GM12872 (cell line): ENCODE data around the gene ACOX2.
A peak's percentile ranks its signal among the peaks of the same experiment; 100 is the strongest.

Source experiments
- TF ChIP-seq, protein P1 (sequence below): IDR thresholded peaks from 3 replicates; pipeline ENCODE4 v1.5.1; 2011; ENCODE audit warnings: low read depth, mild to moderate bottlenecking, low read length, moderate library complexity; ENCODE audit not compliant: insufficient read depth

The ACOX2 gene

DNA sequence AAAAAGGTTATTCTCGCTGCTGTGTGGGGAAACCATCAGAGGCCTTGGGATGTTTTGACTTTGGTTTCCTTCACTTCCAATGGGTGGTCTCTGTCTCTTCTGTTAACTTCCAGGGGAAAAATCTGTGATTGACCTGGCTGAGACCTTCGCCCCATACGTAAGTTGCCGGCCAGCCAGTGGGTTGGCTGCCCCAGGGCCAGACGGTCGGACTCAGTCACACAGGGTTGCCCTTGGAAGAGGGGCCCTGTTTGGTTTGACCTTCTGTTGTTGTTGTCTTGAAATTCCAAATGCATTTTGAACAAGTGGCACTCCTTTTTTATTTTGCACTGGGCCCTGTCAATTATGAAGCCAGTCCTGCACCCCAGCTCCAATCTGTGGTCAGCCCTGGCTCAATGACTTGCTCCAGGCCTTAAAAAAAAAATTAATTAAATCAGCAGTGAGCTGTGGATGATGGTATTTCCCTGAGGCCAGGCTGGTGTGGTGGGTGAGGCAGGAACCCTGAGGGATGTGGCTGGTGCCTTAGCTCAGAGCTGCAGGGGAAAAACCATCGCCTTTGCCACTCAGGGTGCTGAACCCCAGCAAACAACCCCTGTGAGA, 35.7 kb upstream of the ACOX2 start:
- TF ChIP-seq, protein P1, sequence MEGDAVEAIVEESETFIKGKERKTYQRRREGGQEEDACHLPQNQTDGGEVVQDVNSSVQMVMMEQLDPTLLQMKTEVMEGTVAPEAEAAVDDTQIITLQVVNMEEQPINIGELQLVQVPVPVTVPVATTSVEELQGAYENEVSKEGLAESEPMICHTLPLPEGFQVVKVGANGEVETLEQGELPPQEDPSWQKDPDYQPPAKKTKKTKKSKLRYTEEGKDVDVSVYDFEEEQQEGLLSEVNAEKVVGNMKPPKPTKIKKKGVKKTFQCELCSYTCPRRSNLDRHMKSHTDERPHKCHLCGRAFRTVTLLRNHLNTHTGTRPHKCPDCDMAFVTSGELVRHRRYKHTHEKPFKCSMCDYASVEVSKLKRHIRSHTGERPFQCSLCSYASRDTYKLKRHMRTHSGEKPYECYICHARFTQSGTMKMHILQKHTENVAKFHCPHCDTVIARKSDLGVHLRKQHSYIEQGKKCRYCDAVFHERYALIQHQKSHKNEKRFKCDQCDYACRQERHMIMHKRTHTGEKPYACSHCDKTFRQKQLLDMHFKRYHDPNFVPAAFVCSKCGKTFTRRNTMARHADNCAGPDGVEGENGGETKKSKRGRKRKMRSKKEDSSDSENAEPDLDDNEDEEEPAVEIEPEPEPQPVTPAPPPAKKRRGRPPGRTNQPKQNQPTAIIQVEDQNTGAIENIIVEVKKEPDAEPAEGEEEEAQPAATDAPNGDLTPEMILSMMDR = no peak

DNA sequence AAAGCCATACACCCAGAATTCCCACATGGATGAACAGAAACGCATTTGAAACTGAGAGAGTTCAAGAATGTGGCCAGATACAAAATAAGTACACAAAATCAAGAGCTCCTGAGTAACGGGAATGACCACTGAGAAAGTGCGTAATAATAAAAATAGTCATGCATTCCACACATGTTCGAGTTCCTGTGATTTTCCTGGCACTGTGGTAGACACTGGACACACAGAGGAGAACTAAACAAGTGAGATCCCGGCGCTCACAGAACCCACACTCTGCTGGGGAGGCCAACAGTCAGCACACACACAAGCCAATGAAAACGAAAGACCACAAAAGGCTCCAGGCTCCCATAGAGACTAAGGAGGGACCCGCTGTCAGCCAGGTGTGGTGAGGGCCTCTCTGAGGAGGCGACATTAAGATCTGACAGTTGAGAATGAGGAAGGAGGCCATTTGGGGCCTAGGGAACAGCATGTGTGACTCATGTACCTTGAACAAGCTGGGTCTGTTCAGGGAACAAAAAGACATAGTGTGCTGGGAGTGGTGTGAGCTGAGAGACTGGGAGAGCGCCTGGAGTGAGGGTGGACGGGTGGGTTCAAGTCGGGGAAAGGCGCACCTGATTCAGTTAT, 35.1 kb upstream of the ACOX2 start:
- TF ChIP-seq, protein P1 = no peak

DNA sequence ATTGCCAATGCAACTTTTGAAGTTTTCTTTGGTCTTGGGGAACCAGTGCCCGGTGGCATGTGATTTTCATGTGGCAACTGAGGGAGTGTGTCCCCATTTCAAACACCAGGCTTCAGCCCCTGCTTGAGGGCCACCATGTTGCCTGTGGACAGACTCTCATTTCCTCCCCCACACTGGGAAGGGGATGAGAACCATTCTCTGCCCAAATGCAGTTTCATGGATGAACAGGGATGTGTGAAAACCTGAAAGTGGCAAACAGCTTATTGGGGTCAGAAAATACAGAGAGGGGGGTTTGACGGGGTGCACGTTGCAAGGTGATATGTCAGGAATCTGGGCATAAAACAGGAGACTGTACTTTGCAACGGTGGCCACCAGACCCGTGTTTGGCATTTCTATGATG, 33.9 kb upstream of the ACOX2 start:
- TF ChIP-seq, protein P1 = no peak

DNA sequence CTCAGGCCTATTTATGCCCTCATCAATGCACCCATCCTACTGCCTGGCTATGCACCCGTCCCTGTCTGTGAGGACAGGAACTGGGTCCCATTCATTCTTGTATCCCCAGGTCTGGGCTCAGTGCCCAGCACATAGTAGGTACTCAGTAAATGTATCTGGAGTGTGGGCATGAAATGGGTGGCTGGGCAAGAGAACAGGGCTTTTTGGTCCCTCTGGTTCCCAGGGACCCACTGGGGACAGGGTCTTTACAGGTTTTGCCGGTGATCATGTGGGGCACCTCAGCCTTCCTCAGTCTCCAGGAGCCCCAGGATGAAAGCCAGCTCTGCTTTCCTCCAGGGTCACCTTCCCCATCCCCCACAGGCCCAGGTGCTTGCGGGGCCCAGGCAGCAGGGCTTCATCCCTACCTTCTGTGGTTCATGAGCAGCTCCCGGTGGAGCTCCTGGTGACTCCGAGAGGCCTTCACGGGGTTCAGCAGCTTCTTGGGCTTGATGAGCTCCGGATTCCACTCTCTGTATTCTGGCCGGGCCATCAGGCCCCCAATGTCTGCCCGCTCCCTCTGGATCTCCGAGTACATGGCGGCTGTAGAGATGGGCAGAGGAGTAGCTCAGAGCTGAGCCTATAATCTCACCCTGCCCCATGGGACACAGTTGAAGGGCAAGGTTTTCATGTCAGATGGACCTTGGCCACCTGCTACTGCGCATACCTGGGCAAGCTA, 32.5 kb upstream of the ACOX2 start:
- TF ChIP-seq, protein P1 = no peak

DNA sequence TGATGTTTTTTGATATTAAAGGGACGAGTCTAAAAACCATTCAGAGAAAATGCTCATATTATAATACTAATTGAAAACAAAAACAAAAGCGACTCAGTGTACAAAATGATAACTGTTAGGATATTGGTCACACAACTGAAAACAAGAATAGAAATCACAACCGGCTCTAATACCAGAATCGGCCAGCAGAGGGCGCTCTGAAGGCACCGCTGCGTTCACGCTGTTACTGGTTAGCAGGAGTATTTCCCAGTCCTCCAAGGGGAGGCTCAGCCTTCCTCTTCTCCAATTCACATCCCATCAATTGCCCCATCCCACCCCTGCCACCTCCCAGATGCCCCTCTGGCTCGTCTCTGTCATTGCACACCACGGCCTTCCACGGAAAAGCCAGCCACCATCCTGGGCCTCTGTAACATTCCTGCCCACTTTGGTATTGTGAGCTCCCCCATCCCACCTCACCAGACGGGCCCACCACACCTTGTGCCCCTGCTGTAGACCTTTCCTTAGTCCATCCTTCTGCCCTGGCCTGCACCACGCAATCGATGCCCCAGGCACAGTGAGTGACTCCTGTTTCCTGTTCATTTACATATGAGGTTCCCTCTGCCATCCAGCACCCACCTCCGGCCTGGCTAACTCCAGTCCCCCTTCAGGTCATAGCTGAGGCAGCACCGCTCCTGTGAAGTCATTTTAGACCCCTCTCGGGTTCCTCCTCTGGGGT, 31.7 kb upstream of the ACOX2 start:
- TF ChIP-seq, protein P1 = peak; percentile 93

DNA sequence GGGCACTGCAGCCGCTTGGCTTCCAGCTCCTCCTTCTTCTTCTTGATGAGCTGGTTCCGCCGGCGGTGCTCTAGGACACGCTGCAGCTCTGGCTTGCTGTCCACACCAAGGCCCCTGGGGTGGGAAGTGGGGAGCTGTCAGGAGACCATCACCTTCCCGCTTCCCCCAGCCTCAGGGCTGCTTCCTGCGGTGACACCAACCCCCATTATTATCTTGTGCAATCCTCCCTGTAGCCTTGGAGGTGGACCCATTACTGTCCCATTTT, 30.2 kb upstream of the ACOX2 start:
- TF ChIP-seq, protein P1 = no peak
